Endothelial cell of umbilical vein (primary cell): ENCODE data around the gene DDIT4. TPM values are rescaled to one million over a fixed set of nuclear protein-coding genes. Genes with fewer than 3 reads are reported as not detected.
A peak's percentile ranks its signal among the peaks of the same experiment; 100 is the strongest.

ENCODE experiments used
- BruUV-seq: library from RNA; stranded (reverse); fragments of 400-500 nt; replicated peaks from 2 replicates; lab custom pipeline; 2021; lab: Mats Ljungman, UMichigan
- CTCF ChIA-PET: fragments of 300-600, 350-600 bp; sonication (Branson Sonifier 250); formaldehyde crosslinking; loops from one replicate; lab custom pipeline; 2021; ENCODE audit warnings: antibody characterized with exemption, inconsistent platforms; lab: Charles Lee
- POLR2A ChIA-PET: fragments of 300-600, 350-600 bp; sonication (Branson Sonifier 250); formaldehyde crosslinking; loops from one replicate; lab custom pipeline; 2021; ENCODE audit warnings: antibody characterized with exemption, inconsistent platforms; lab: Charles Lee
- DNase-seq: peaks from one replicate; pipeline ENCODE4 v3.0.0-alpha.2; 2011; ENCODE audit warnings: low read depth, low spot score
- FAIRE-seq: peaks from 2 replicates; lab custom pipeline; 2011; peaks lifted over from hg19 to GRCh38; lab: Jason Lieb, UNC
- H2AFZ ChIP-seq: 2 replicates; pipeline ENCODE4 v1.6.0; 2012; ENCODE audit warnings: low read depth, low read length, control low read depth, inconsistent platforms
- H3K27ac ChIP-seq: 2 replicates; pipeline ENCODE4 v1.5.1; 2011; ENCODE audit warnings: low read depth, mild to moderate bottlenecking, control low read depth, low read length, moderate library complexity; ENCODE audit not compliant: insufficient read depth
- H3K27me3 ChIP-seq, 2 experiments: 2 replicates each; pipeline versions ENCODE4 v1.6.0 to v1.6.1; 2011; ENCODE audit warnings: low read length in 2 of 2, mixed read lengths in 1 of 2; ENCODE audit not compliant: control insufficient read depth in 2 of 2, insufficient read depth in 2 of 2
- H3K36me3 ChIP-seq, 2 experiments: 2 replicates in 1 of 2; 3 replicates in 1 of 2; pipeline ENCODE4 v1.5.1; 2011; ENCODE audit warnings: low read length in 2 of 2, mild to moderate bottlenecking in 1 of 2, moderate library complexity in 1 of 2; ENCODE audit not compliant: control insufficient read depth in 2 of 2, insufficient read depth in 2 of 2; ENCODE audit errors: extremely low read depth in 1 of 2
- H3K4me1 ChIP-seq: 3 replicates; pipeline ENCODE4 v1.5.1; 2011; ENCODE audit warnings: mild to moderate bottlenecking, low read length; ENCODE audit not compliant: control insufficient read depth, insufficient read depth; ENCODE audit errors: extremely low read depth
- H3K4me2 ChIP-seq: 2 replicates; pipeline ENCODE4 v1.6.1; 2011; ENCODE audit warnings: low read length, control low read depth, mixed read lengths; ENCODE audit not compliant: insufficient read depth
- H3K4me3 ChIP-seq, 3 experiments: fragments of 200-600 bp in 1 of 3; sonication (generic), shearing (Covaris generic) in 1 of 3; replicated peaks in 1 of 3; 2 replicates each; pipeline ENCODE4 v1.5.1; 2011 to 2016; ENCODE audit warnings: control low read depth in 3 of 3, low read length in 3 of 3, mild to moderate bottlenecking in 2 of 3, inconsistent platforms in 1 of 3, low read depth in 1 of 3, moderate library complexity in 1 of 3; ENCODE audit not compliant: insufficient read depth in 1 of 3
- H3K79me2 ChIP-seq: 2 replicates; pipeline ENCODE4 v1.6.0; 2012; ENCODE audit warnings: low read length, inconsistent platforms; ENCODE audit not compliant: control insufficient read depth, insufficient read depth
- H3K9ac ChIP-seq: replicated peaks from 2 replicates; pipeline ENCODE3; 2011; ENCODE audit warnings: low read length, control low read depth; ENCODE audit not compliant: insufficient read depth; ENCODE audit errors: extremely low read depth
- H3K9me1 ChIP-seq: replicated peaks from 3 replicates; pipeline ENCODE4 v1.6.0; 2011; ENCODE audit warnings: mild to moderate bottlenecking, low read length; ENCODE audit not compliant: control insufficient read depth, insufficient read depth; ENCODE audit errors: extremely low read depth
- H3K9me3 ChIP-seq: replicated peaks from 2 replicates; pipeline ENCODE4 v1.5.1; 2012; ENCODE audit warnings: low read length, inconsistent platforms; ENCODE audit not compliant: control insufficient read depth, insufficient read depth
- H4K20me1 ChIP-seq: replicated peaks from 2 replicates; pipeline ENCODE3; 2011; ENCODE audit warnings: mild to moderate bottlenecking, low read length; ENCODE audit not compliant: control insufficient read depth, insufficient read depth; ENCODE audit errors: extremely low read depth
- EZH2 ChIP-seq: IDR thresholded peaks from 2 replicates; pipeline ENCODE4 v1.6.1; 2012; ENCODE audit warnings: borderline replicate concordance, low read depth, mild to moderate bottlenecking, moderate library complexity, low read length, inconsistent platforms; ENCODE audit not compliant: severe bottlenecking
- FOS ChIP-seq: IDR thresholded peaks from 2 replicates; pipeline ENCODE4 v1.6.1; 2011; ENCODE audit warnings: mild to moderate bottlenecking, low read length, moderate library complexity, borderline replicate concordance; ENCODE audit not compliant: insufficient read depth
- GATA2 ChIP-seq: IDR thresholded peaks from 2 replicates; pipeline ENCODE4 v1.7.0; 2011; ENCODE audit warnings: low read depth, mild to moderate bottlenecking, moderate library complexity, mixed read lengths, low read length; ENCODE audit not compliant: insufficient read length, insufficient read depth
- JUN ChIP-seq: IDR thresholded peaks from 2 replicates; pipeline ENCODE4 v1.6.1; 2011; ENCODE audit warnings: borderline replicate concordance, low read depth; ENCODE audit not compliant: insufficient read length, insufficient read depth
- MAX ChIP-seq: IDR thresholded peaks from 2 replicates; pipeline ENCODE4 v1.6.1; 2011; ENCODE audit not compliant: insufficient read depth, insufficient read length
- MYC ChIP-seq: IDR thresholded peaks from one replicate; pipeline ENCODE4 v1.6.1; 2011; ENCODE audit warnings: mild to moderate bottlenecking, low read depth, low read length
- POLR2A ChIP-seq: IDR thresholded peaks from 2 replicates; pipeline ENCODE4 v1.6.1; 2012; ENCODE audit warnings: low read depth, mild to moderate bottlenecking, control low read depth, low read length
- POLR2AphosphoS5 ChIP-seq: IDR thresholded peaks from 2 replicates; pipeline ENCODE4 v1.6.1; 2012; ENCODE audit warnings: low read depth, mild to moderate bottlenecking, control low read depth, low read length, moderate library complexity; ENCODE audit not compliant: insufficient read depth
- dilution Hi-C: fragments of 300-500 bp; cut with MboI; formaldehyde crosslinking; loops from one replicate; pipeline ENCODE4 v1.15.0; 2019; ENCODE audit warnings: low sequenced_read_pairs; ENCODE audit not compliant: extremely low pct_ligation_motif_present
- intact Hi-C: fragments of 100-400 bp; cut with micrococcal nuclease; formaldehyde crosslinking; loops from one replicate; pipeline ENCODE4 v1.10.0; 2022
- polyA plus RNA-seq, 4 experiments: library from polyadenylated mRNA; depleted of rRNA in 3 of 4; stranded (reverse) in 3 of 4; unstranded in 1 of 4; fragments of >200 nt; gene quantifications; 2 replicates each; pipeline versions ENCODE4 v1.2.1 to v1.2.3, GENCODE V29; 2011 to 2012; ENCODE audit warnings: missing spikeins in 1 of 4
- total RNA-seq: library from RNA; stranded (reverse); gene quantifications from 2 replicates; pipeline ENCODE4 v1.2.3, GENCODE V29; 2021

The DDIT4 gene
- total and polyA plus RNA-seq, 2 donors (not counting 3 experiments of a cell fraction or from before 2014, with no cell fraction given), result 60.4 to 65.3 TPM

DNA sequence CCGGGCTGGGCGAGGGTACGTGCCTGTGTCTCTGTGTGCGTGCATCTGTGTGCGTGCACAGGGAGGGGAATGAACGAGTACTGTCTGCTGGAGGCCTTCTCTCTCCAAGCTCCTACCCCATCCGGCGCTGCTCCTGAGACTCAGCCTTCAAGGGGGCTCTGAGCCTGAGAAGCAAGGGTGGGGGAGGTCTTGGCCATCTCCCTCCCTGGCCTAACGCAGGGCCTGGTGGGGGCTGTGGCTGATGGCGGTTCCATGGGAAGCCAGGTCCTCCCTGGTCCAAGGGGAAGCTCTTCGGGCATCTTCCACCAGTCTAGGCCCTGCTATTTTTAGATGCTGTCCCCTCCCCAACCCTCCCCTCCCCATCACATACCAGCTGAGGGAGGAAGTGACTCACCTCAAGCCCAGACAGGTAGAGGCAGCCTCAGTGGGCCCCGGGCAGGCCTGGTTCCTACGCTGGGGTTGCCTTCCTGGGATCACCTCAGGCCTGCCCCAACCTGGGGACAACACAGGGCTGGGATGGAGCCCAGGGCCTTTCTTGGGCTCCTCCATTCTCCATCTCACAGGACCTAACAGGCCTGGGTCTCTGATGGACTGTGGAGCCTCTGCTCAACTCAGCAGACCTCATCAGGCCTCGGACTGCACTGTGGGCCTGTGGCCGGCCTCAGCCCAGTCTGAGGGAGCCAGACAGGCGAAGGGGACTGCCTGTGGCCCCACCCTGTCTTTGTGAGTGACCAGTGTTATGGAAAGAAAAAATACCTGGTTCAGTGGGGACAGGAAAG is 48.7 kb downstream of the DDIT4 start:
- dilution Hi-C loops (no loop called here), intact Hi-C loops (no loop called here)
- Histone ChIP-seq H3K36me3 (no peaks in the 10 kb centered on the region), H3K27me3 (no peaks in the 10 kb centered on the region), H3K4me2 (no peak overlapping the region), H3K4me3 (no peak overlapping the region), H3K79me2 (no peaks in the 10 kb centered on the region), H3K9me3 (no peaks in the 10 kb centered on the region), H4K20me1 (no peaks in the 10 kb centered on the region), H3K9ac (no peak overlapping the region), H2AFZ (no peak overlapping the region), H3K9me1 (no peaks in the 10 kb centered on the region), H3K27ac (peak overlapping the region; percentile 100), H3K4me1 (peaks cover 56% of the 10 kb centered on the region)
- ChIA-PET POLR2A (interaction anchor here (2.6 to 5.6 kb wide), 2 partner anchors 25 to 47 kb away, joined by 9 to 59 read pairs; partner anchors contain the start of gene DDIT4), CTCF (interaction anchor here (0.7 to 5.4 kb wide), 5 partner anchors 12 to 426 kb away, joined by 3 to 72 read pairs (median 3); partner anchors contain the start of genes ASCC1 and DDIT4)
- DNase-seq (peak; percentile 10), FAIRE-seq (no peak)
- no TSS peak for BruUV-seq
- TF ChIP-seq MAX (no peak), FOS (no peak), MYC (no peak), POLR2A (no peak)

DNA sequence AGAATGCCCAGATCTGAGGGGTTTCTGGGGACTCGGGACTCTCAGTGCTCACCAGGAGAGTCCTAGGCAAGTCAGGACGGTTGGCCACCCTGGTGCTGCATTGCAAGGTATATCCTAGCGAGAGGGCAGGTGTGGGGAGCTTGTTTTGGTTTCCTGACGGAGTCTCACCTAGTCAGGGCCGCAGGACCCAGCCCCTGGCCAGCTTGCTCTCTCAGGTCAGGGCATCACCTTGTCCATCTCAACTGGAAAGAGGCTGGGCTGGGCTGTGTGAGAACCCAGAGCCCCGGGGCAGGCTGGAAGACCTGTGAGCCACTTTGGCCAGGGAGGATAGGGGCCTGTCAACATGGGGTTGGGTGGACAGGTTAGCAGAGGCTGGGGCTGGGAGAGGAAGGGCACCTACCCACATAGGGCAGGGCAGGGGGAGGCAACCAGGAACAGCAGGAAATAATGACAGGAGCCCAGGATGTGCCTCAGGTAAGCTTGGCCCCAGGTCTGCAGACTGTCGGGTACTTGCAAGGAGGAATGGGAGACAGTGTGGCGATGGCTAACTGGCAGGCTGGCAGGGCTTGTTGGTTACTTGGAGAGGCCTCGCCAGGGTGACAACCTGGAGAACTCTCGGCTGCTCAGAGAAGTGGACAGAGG is 49.5 kb downstream of the DDIT4 start:
- H2AFZ ChIP-seq, result no peak overlapping the region
- intact Hi-C loops (no loop called here), dilution Hi-C loops (no loop called here)
- H3K36me3 ChIP-seq, result no peaks in the 10 kb centered on the region
- CTCF ChIA-PET, result no interaction called here
- DNase-seq (no peak), FAIRE-seq (no peak)
- H3K4me1 ChIP-seq, result peaks cover 61% of the 10 kb centered on the region
- no peaks in the 10 kb centered on the region for H3K79me2 ChIP-seq
- H3K27me3 ChIP-seq, result no peaks in the 10 kb centered on the region
- H3K9me3 ChIP-seq, result no peaks in the 10 kb centered on the region
- H3K9me1 ChIP-seq, result no peaks in the 10 kb centered on the region
- no peak overlapping the region for H3K4me3 ChIP-seq
- no peak for TF ChIP-seq GATA2
- no peak for TF ChIP-seq MYC
- TF ChIP-seq POLR2AphosphoS5, result no peak
- no peak for TF ChIP-seq EZH2
- TF ChIP-seq MAX, result no peak
- TF ChIP-seq JUN, result no peak
- no TSS peak for BruUV-seq
- no peak overlapping the region for H3K4me2 ChIP-seq
- H3K9ac ChIP-seq, result no peak overlapping the region
- POLR2A ChIA-PET, result interaction anchor here (5.6 kb wide), 1 partner anchor 48 kb away, joined by 59 read pairs; the partner anchor contains the start of gene DDIT4
- H3K27ac ChIP-seq, result peak overlapping the region; percentile 100
- no peaks in the 10 kb centered on the region for H4K20me1 ChIP-seq
